ENCODE data around the gene MAD1L1. TPM values are rescaled to one million over a fixed set of nuclear protein-coding genes. Genes with fewer than 3 reads are reported as not detected.

The MAD1L1 gene
- total RNA-seq, 1 donor from 2014 or later: 55.0 TPM

DNA sequence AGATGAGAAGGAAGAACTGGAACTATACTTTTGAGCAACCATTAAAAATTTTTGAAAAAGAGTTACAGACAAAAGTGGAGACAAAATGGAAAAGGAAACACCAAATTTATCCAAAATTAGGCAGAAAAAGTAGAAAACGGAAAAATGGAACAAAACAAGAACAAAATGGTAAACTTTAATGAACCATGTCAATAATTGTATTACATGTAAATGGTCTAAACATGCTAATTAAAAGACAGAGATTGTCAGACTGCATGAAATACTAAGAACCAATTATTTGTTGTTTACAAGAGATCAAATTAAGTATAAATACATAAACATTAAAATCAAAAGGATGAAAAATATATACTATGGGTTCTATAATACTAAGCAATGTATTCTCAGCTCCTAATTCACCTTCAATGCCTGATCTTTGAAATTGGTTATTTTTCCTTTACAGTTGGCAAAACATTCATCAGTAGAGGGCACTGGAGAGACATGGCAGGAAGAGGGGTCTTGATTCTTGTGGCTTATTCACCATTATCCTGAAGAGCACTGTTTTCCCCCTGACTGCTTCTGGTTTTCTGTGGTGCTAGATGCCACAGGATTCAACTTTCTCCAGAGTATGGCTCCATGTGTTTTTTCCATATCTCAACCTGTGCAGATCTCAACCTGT, 437.7 kb downstream of the MAD1L1 start:
- Mint-ChIP-seq H3K27ac (no peak overlapping the region), H3K4me1 (ENCODE audit: low read depth) (no peaks in the 10 kb centered on the region), H3K9me3 (peaks cover 29% of the 10 kb centered on the region), H3K27me3 (ENCODE audit: low read depth) (peaks cover 16% of the 10 kb centered on the region), H3K36me3 (ENCODE audit: low read depth) (peaks cover 3% of the 10 kb centered on the region), H3K4me3 (ENCODE audit: low read depth) (no peak overlapping the region)
- no peak for DNase-seq (ENCODE audit: low spot score)
- intact Hi-C loops (cut with micrococcal nuclease): loop anchor here (10.0 kb wide), 1 partner anchor 550 kb away; no protein-coding TSS in a partner anchor

DNA sequence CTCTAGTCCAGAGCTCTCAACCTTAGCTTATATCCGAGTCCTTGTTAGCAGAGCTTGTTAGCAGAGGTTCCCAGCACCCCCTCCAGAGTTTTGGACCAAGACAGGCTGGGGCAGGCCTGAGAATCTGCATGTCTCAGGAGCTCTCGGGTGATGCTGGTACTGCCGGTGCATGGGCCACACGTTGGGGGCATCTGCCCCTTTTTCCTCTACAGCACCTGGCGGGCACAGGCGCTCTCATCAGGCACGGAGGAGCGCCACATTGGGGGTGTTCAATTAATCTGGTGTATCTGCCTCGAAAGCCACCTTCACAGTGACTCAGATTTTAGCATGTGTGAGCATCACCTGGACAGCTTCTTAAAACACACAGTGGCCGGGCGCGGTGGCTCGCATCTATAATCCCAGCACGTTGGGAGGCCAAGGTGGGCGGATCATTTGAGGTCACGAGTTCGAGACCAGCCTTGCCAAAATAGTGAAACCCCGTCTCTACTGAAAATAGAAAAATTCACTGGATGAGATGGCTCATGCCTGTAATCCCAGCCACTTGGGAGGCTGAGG, 445.0 kb downstream of the MAD1L1 start:
- H3K36me3 Mint-ChIP-seq (ENCODE audit: low read depth): no peaks in the 10 kb centered on the region
- H3K9me3 Mint-ChIP-seq: peaks cover 13% of the 10 kb centered on the region
- intact Hi-C loops (cut with micrococcal nuclease): no loop called here
- H3K27ac Mint-ChIP-seq: no peak overlapping the region
- DNase-seq (ENCODE audit: low spot score): no peak
- peaks cover 3% of the 10 kb centered on the region for H3K27me3 Mint-ChIP-seq (ENCODE audit: low read depth)
- no peaks in the 10 kb centered on the region for H3K4me1 Mint-ChIP-seq (ENCODE audit: low read depth)
- no peak overlapping the region for H3K4me3 Mint-ChIP-seq (ENCODE audit: low read depth)

DNA sequence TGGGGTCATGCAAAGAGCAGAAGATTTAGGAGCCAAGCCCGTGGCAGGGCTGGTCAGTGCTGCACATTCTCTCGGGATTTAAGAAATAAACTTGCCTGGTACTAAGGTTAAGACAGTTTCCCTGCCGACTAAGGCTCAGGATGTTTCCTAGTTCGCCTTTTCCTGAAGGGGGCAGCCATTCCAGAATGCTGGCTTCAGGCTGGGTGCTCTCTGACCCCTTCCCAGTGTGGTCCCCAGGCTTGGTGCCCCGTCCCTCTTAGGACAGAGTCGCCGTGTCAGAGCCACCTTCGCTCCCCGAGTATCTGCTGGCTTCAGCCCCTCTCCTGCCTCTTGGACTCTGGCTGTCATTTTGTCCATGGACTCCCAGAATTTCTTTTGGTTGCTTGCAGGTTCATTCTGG, 445.5 kb downstream of the MAD1L1 start:
- Mint-ChIP-seq H3K4me3 (ENCODE audit: low read depth) (no peak overlapping the region), H3K4me1 (ENCODE audit: low read depth) (no peaks in the 10 kb centered on the region), H3K36me3 (ENCODE audit: low read depth) (no peaks in the 10 kb centered on the region), H3K27me3 (ENCODE audit: low read depth) (peaks cover 2% of the 10 kb centered on the region), H3K9me3 (peaks cover 13% of the 10 kb centered on the region), H3K27ac (no peak overlapping the region)
- intact Hi-C loops (cut with micrococcal nuclease): no loop called here
- DNase-seq (ENCODE audit: low spot score): no peak

DNA sequence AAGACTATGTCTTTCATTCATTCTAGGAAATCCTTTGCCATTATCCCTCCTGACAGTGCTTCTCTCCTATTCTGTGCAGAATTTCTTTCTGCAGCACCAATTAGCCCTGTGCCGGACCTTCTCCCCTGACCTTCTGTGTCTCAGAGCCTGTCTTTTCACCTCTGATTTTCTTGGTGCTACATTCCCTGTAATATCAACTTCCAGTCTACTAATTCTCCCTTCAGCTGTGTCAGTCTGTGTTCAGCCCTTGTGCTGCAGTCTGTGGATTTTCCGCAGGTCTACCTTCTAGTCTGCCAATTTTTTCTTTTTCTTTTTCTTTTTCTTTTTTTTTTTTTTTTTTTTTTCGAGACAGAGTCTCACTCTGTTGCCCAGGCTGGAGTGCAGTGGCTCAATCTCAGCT, 446.9 kb downstream of the MAD1L1 start:
- Mint-ChIP-seq H3K9me3 (peaks cover 13% of the 10 kb centered on the region), H3K4me1 (ENCODE audit: low read depth) (no peaks in the 10 kb centered on the region), H3K27me3 (ENCODE audit: low read depth) (peaks cover 2% of the 10 kb centered on the region), H3K4me3 (ENCODE audit: low read depth) (no peak overlapping the region), H3K27ac (no peak overlapping the region), H3K36me3 (ENCODE audit: low read depth) (no peaks in the 10 kb centered on the region)
- intact Hi-C loops (cut with micrococcal nuclease): no loop called here
- DNase-seq (ENCODE audit: low spot score): no peak

DNA sequence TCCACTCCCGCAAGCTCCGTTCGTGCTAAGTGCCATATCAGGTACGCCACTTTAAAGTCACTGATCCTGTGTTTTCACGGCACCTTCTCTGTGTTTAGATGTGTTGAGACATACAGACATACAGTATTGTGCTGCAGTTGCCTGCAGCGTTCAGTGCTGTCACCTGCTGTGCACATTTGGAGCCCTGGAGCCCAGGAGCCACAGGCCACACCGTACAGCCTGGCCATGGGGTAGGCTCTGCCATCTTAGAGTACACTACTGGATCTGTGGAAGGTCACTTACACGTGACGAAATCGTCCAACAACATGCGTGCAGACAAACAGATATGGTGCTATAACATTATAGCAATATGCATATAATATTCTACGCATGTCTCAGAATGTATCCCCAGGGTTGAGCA, 451.4 kb downstream of the MAD1L1 start:
- DNase-seq (ENCODE audit: low spot score): no peak
- Mint-ChIP-seq H3K9me3 (peaks cover 22% of the 10 kb centered on the region), H3K27me3 (ENCODE audit: low read depth) (peaks cover under 1% of the 10 kb centered on the region), H3K4me1 (ENCODE audit: low read depth) (no peaks in the 10 kb centered on the region), H3K4me3 (ENCODE audit: low read depth) (no peak overlapping the region), H3K36me3 (ENCODE audit: low read depth) (no peaks in the 10 kb centered on the region), H3K27ac (no peak overlapping the region)
- intact Hi-C loops (cut with micrococcal nuclease): no loop called here

DNA sequence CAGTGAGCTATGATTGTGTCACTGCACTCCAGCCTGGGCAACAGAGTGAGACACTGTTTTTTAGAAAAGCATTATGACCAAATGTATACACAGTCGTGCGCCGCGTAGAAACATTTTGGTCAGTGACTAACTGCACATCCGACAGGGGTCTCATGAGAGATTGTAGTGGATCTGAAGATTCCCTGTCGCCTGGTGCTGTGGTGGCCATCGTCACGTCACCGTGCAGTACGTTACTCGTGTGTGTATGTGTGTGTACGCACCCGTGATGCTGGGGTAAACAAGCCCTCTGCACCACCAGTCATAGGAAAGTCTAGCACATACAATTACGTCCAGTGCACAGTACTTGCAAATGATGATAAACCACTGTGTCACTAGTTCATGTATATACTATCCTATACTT, 453.3 kb downstream of the MAD1L1 start:
- peaks cover 25% of the 10 kb centered on the region for H3K9me3 Mint-ChIP-seq
- H3K4me3 Mint-ChIP-seq (ENCODE audit: low read depth): no peak overlapping the region
- no peaks in the 10 kb centered on the region for H3K27me3 Mint-ChIP-seq (ENCODE audit: low read depth)
- intact Hi-C loops (cut with micrococcal nuclease): no loop called here
- no peaks in the 10 kb centered on the region for H3K36me3 Mint-ChIP-seq (ENCODE audit: low read depth)
- no peak overlapping the region for H3K27ac Mint-ChIP-seq
- no peak for DNase-seq (ENCODE audit: low spot score)
- H3K4me1 Mint-ChIP-seq (ENCODE audit: low read depth): no peaks in the 10 kb centered on the region

DNA sequence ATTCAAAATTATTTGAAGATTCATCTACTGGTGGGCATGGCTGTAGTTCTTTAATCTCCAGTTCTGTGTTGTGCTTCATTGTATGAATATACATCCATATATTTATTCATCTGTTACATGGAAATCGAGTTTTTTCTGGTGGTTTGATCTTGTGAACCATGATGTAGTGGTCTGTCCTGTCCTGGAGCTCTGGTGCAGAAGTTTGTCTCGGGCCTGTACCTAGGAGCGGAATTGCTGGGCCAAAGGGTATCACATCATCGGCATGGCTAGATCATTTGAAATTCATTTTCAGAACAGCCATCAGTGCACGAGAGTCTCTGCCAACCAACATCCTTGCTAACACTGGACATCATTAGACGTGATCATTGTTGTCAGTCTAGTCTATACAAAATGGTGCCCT, 455.6 kb downstream of the MAD1L1 start:
- Mint-ChIP-seq H3K27me3 (ENCODE audit: low read depth) (no peaks in the 10 kb centered on the region), H3K9me3 (peaks cover 35% of the 10 kb centered on the region), H3K4me1 (ENCODE audit: low read depth) (no peaks in the 10 kb centered on the region), H3K27ac (no peak overlapping the region), H3K36me3 (ENCODE audit: low read depth) (no peaks in the 10 kb centered on the region), H3K4me3 (ENCODE audit: low read depth) (no peak overlapping the region)
- no peak for DNase-seq (ENCODE audit: low spot score)
- intact Hi-C loops (cut with micrococcal nuclease): no loop called here

DNA sequence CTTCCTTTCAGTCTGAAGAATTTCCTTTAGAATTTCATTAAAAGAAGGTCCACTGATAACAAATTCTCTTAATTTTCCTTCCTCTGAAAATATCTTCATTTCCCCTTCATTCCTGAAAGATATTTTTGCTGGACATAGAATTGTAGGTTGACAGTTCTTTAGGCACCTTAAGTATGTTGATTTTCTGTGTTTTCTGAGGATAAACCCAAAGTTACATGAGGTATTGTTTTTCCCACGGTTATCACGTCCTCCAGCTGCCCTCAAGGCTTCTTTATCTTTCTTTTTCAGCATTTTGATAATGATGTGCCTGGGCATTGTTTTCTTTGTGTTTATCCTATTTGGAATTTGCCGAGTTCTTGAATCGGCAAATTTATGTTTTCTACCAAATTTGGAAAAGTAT, 457.4 kb downstream of the MAD1L1 start:
- intact Hi-C loops (cut with micrococcal nuclease): no loop called here
- Mint-ChIP-seq H3K27ac (no peak overlapping the region), H3K36me3 (ENCODE audit: low read depth) (no peaks in the 10 kb centered on the region), H3K4me3 (ENCODE audit: low read depth) (no peak overlapping the region), H3K27me3 (ENCODE audit: low read depth) (no peaks in the 10 kb centered on the region), H3K4me1 (ENCODE audit: low read depth) (no peaks in the 10 kb centered on the region), H3K9me3 (peaks cover 35% of the 10 kb centered on the region)
- DNase-seq (ENCODE audit: low spot score): no peak

DNA sequence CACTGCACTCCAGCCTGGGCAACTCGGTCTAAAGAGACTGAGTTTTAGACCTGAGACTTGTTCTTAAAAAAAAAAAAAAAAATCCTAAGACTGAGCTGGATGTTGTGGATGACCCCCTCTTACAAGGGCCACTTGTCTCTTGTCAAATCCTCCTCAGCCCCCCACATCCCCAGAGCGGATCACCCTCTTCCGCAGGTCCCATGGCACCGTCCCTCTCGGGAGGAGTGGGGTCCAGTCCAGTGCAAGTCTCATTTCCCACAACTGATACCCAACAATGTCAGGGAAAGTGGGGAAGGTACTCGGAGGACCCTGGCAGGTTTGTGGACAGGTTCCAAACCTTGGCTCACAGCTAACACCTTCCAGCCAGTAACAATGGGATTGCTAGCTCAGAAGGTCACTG, 462.4 kb downstream of the MAD1L1 start:
- no peaks in the 10 kb centered on the region for H3K36me3 Mint-ChIP-seq (ENCODE audit: low read depth)
- DNase-seq (ENCODE audit: low spot score): no peak
- no peaks in the 10 kb centered on the region for H3K4me1 Mint-ChIP-seq (ENCODE audit: low read depth)
- H3K27me3 Mint-ChIP-seq (ENCODE audit: low read depth): no peaks in the 10 kb centered on the region
- intact Hi-C loops (cut with micrococcal nuclease): no loop called here
- no peak overlapping the region for H3K27ac Mint-ChIP-seq
- no peak overlapping the region for H3K4me3 Mint-ChIP-seq (ENCODE audit: low read depth)
- peaks cover 20% of the 10 kb centered on the region for H3K9me3 Mint-ChIP-seq

DNA sequence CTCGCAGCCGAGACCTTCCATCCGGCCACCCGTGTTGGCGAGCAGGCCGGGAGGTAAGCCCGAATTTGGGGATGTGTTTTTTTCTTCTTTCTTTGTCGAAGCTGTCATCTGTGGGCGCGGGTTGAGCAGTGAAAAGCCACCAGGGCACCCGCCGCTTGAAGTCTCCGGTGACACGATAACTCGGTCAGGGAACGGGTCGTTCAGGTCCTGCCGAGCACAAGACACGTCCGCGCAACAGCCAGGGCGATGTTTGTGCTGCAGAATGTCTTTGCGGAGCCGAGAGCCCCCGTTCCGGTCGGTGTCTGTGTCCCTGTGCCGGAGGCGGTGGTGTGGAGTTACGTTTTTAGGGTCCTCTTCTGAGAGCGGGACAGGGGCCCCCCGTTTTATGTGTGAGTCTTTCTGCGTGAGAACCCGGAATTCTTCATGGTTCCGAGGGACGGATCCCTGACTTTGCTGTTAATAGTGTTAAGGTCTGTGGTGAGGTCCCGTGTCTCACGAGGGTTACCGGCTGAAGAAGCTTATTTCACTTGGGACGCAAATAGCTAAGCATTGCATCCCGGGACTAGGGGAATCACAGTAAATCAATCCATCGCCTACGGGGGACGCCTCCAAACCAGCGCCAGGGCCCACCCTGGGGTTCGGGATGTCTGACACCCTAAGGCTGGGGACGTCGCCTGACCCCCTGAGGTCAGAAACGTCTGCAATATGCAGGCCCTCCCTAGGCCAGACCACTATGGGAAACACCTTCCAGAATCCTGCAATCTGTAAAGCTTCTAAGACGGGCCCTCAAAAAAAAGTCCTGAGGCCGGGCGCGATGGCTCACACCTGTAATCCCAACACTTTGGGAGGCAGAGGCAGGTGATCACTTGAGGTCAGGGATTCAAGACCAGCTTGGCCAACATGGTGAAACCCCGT, 463.2 kb downstream of the MAD1L1 start:
- Mint-ChIP-seq H3K4me1 (ENCODE audit: low read depth) (no peaks in the 10 kb centered on the region), H3K27ac (no peak overlapping the region), H3K36me3 (ENCODE audit: low read depth) (no peaks in the 10 kb centered on the region), H3K27me3 (ENCODE audit: low read depth) (no peaks in the 10 kb centered on the region), H3K9me3 (peaks cover 15% of the 10 kb centered on the region), H3K4me3 (ENCODE audit: low read depth) (no peak overlapping the region)
- no peak for DNase-seq (ENCODE audit: low spot score)
- intact Hi-C loops (cut with micrococcal nuclease): no loop called here

DNA sequence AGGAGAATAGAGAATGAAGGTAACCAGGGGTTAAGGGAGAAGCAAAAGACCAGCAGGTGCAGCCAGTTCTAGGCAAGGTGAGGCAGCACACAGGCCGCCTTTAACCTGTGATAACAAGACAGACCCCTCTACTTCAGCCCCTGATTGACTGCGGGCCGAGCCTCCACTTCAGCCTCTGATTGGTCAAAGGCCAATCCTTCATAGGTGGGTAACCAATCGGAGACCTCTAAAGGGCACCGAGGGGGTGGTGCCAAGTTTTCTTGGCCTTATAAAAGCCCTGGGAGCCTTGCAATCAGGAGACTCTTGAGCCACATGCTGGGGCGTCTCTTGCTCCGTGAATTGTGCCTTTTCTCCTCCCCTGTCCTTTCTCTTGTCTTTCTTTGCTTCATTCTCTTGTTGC, 463.9 kb downstream of the MAD1L1 start:
- no peaks in the 10 kb centered on the region for H3K36me3 Mint-ChIP-seq (ENCODE audit: low read depth)
- H3K27ac Mint-ChIP-seq: no peak overlapping the region
- no peaks in the 10 kb centered on the region for H3K4me1 Mint-ChIP-seq (ENCODE audit: low read depth)
- peaks cover 12% of the 10 kb centered on the region for H3K9me3 Mint-ChIP-seq
- intact Hi-C loops (cut with micrococcal nuclease): no loop called here
- DNase-seq (ENCODE audit: low spot score): no peak
- no peak overlapping the region for H3K4me3 Mint-ChIP-seq (ENCODE audit: low read depth)
- H3K27me3 Mint-ChIP-seq (ENCODE audit: low read depth): no peaks in the 10 kb centered on the region

DNA sequence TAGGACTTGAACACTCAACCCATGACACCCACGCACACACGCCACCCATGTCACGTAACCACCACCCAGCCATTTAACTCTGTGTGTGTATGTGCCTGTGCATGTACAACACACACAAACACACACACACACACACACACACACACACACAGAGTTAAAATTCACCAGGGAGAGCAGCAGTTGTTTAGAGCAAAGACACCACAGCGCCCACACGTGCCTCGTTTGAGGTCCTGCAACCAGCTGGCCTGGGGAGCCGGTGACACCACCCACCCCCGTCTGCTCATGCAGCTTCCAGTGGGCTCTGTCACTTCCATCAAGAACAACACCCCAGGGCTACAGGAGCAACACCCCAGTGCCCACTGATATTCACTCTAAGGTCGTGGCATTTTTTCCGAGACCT, 465.2 kb downstream of the MAD1L1 start:
- H3K36me3 Mint-ChIP-seq (ENCODE audit: low read depth): no peaks in the 10 kb centered on the region
- no peaks in the 10 kb centered on the region for H3K27me3 Mint-ChIP-seq (ENCODE audit: low read depth)
- intact Hi-C loops (cut with micrococcal nuclease): no loop called here
- H3K4me1 Mint-ChIP-seq (ENCODE audit: low read depth): no peaks in the 10 kb centered on the region
- H3K27ac Mint-ChIP-seq: no peak overlapping the region
- peaks cover 13% of the 10 kb centered on the region for H3K9me3 Mint-ChIP-seq
- no peak for DNase-seq (ENCODE audit: low spot score)
- H3K4me3 Mint-ChIP-seq (ENCODE audit: low read depth): no peak overlapping the region

All from activated T-helper 2 cell treated with anti-CD3 and anti-CD28 coated beads, Interferon-gamma antibody, Interleukin-2, Interleukin-4, amounts not matched to agents 10 μg/mL and 5 μg/mL and 100 μg/mL, durations not matched to agents 14 hours and 24 hours and 36 hours (primary cell).